HG02885 (cell line): ENCODE data around the gene GRAMD1B.
A peak's percentile ranks its signal among the peaks of the same experiment; 100 is the strongest.

Experiments used
- ATAC-seq: cut with Tn5 transposase; IDR thresholded peaks from one replicate; pipeline ENCODE4 v1.9.1; 2021; ENCODE audit warnings: mild to moderate bottlenecking; ENCODE audit not compliant: unreplicated experiment, poor library complexity

Gene GRAMD1B

GRCh38 chr11:123580557-123581275, 150.6 kb downstream of the GRAMD1B start:
- ATAC-seq, result peak; percentile 84

DNA sequence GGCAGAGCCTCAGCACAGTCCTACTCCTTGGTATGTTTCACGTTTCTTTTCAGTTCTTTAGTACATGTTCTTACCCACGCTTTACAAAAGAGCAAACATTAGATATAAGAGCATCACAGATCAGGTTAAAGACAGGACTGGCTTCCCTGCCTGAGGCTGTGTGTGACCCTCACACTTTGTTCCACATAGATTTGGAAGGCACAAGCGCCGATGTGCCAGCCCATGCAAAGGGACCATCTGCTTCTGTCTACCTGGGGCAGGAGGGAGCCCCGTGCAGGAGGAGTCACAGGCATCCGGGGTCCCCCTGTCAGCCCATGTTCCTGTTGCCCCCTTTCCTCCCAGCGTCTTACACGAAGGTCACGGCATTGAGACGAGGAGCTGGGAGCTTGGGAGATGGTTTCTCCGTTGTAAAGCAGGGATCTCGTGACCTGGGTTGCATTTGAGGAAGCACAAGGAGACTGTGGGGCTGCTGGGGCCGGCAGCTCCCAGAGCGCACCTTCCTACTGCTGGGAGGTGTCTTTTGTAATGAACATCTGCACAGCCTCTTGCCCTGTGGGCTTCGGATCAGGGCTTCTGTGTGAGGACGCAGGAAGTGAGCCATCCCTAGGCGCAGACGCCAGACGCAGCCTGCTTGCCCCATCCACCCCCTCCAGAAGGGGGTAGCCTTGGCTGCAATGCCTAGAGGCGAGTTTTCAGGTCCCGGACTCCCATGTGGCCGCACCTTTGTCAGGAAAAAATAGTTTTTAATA, 151.8 kb downstream of the GRAMD1B start:
- ATAC-seq, result no peak

- ATAC-seq, result no peak
Observed at GRCh38 chr11:123582992-123583504, 153.0 kb downstream of the GRAMD1B start.

DNA sequence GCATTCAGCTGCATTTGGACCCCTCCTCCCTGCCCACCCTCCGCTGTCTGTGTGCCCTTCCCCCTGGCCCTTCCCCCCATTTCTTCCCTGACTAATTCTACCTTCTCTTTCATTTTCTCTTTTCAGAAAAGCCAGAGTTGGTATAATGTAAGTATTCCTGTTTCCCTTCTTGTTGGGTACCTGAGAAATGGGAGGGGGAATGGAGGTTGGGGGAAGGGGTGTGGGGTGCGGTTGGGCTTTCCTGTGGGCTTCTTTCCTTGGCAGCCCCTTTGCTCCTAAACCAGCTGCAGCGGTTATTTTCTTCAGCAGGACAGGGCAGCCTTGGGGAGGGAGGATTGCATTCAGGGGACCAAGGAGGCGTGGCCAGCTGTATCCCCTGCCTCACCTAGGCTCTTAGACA, 154.1 kb downstream of the GRAMD1B start:
- no peak for ATAC-seq

- no peak for ATAC-seq
Observed at GRCh38 chr11:123584737-123585136, 154.7 kb downstream of the GRAMD1B start.

- no peak for ATAC-seq
Observed at GRCh38 chr11:123585206-123585605, 155.1 kb downstream of the GRAMD1B start.

GRCh38 chr11:123585706-123586105, 155.6 kb downstream of the GRAMD1B start:
- no peak for ATAC-seq

DNA sequence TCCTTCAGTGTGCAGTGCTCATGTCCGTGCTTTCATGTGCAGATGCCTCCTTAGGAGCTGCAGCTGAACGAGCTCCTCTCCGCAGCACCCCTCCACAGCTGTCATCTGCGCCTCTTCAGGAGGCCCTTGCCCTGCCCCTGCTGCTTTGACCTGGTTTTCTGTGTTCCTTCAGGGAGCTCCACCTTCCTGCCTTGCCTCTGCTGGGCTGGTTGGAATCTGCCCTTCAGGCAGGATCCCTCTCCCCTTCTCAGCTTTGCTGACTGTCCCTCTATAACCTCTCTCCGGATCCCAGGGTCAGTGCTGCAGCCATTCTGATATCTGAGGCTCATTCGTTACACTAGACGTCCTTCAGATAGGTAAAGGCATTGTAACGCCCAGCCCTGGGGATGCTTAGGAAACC, 156.5 kb downstream of the GRAMD1B start:
- no peak for ATAC-seq

GRCh38 chr11:123587044-123587443, 157.0 kb downstream of the GRAMD1B start:
- ATAC-seq, result no peak

GRCh38 chr11:123587559-123587958, 157.5 kb downstream of the GRAMD1B start:
- ATAC-seq, result no peak

DNA sequence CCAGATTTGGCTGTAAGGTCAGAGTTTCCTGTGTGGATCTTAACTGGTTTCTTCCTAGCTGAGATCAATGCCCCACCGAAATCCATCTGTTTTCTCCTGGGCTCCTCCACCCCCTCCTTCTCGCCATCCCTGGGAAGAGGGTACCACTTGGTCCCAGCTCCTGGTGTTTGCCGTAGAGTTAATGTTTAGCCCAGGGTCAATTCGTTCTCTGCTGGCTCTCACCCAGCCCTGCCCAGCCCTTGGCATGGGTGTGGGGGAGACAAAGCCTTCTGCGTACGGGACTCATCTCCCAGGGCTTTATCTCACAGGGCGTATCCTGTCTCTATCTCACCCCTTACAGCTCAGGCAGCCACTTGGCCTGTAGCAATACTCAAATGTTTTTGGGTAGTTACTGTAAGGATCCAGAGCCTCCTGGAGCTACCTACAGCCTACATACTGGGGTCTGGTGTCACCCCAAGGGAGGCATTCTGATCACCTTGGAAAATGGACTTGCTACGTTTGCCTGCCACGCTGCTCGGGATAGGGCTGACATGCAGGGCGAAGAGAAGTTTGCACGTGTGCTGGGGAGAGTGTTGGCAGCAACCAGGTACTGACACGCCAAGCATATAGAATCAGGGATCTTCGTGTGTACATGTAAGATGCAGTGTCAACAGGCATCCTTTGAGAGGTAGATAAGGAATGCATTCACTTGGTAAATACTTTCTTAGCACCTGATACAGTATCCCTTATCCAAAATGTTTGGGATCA, 158.2 kb downstream of the GRAMD1B start:
- no peak for ATAC-seq

GRCh38 chr11:123588864-123589262, 158.8 kb downstream of the GRAMD1B start:
- ATAC-seq, result no peak

- ATAC-seq, result no peak
Observed at GRCh38 chr11:123590296-123590912, 160.3 kb downstream of the GRAMD1B start.

- ATAC-seq, result no peak
Observed at GRCh38 chr11:123593570-123593969, 163.5 kb downstream of the GRAMD1B start.

DNA sequence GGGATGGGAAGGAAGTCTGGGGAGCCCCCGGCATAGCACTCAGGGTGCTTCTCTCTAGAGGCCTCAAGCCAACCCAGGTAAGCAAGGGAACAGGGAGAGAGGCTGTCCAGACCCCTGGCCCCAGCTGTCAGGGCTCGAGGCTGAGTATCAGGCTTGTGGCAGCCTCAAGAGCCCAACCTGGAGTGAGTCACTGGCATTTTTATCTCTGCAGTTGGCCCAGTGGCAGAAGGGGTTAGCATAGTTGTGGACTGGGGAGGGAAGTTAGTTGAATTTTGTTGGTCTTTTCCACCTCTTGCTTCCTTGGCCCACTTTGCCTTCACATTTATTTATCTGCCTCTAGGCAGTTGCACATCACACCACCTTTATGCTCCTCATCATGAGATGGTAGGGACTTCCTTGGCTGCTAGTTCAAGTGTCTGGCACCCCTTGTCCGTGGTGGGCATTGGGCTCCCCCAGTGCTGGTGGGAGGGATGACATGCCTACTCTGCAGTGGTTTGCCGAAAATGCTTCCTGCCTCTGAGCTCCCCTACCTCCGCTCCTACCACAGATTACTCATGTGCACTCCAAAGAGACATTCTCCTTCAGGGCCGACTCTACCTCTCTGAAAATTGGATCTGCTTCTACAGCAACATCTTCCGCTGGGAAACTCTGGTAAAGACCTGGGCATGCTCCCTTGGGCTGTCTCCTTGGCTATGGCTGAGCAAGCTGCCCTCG, 164.3 kb downstream of the GRAMD1B start:
- no peak for ATAC-seq

DNA sequence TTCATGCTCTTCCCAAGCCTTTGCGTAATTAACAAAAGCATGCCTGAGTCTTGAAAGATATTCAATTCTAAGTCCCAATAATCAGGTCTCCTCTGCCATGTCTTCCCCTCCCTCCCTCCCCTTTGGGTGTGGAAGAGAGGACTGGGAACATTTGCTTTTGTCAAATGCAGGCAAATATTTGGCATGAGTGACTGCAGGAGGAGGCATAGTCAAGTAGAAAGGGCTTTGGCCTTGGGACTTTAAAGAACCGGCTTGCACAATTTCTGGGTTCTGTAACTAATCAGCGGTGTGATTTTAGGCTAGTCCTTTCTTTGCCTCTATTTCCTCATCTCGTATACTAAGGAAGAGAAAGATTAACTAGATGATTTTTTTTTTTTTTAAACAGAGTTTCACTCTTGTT, 164.9 kb downstream of the GRAMD1B start:
- no peak for ATAC-seq

- ATAC-seq, result no peak
Observed at GRCh38 chr11:123597859-123598258, 167.8 kb downstream of the GRAMD1B start.

- ATAC-seq, result no peak
Observed at GRCh38 chr11:123601136-123601535, 171.1 kb downstream of the GRAMD1B start.

GRCh38 chr11:123601743-123602142, 171.7 kb downstream of the GRAMD1B start:
- no peak for ATAC-seq

DNA sequence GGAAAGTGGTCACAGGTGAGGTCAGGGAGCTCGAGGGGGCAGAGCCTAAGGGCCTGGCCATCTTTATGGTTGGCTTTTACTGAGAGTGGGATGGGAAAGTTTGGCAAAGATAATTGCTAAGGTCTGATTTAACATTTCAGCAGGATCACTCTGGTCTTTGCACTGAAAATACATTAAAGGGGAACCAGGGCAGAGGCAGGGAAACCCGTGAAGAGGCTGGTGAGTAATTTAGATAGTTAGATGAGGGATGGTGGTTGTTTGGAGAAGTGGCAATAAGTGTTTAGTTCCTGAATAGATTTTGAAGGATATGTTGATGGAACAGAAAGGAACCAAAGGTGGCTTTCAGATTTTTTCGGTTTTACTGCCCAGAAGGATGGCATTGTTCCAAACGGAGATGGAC, 173.6 kb downstream of the GRAMD1B start:
- no peak for ATAC-seq
